Measurements from ENCODE around the gene SNAP23.
"Not testable (repeated sequence)": the region's sequence is repeated elsewhere in the genome, so short reads cannot be mapped to it uniquely, and the experiment has no call there.

SNAP23 gene

DNA sequence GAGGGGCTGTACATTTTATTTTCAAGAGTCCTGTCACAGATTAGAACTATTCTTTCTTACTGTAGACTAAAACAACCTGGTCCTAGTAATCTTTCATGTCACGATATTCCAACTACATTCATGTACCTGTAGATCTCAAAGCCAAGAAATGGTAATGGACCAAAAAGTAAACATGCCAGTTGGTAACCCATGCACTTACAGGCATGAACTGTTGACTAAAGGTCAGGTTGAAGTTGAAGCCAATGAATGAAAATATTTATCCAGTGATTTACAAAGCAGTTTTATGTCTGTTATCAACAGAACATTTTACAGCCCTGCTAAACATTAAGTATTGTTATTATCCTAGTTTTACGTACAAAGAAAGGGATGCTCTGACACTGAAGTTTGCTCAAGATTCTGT lies 27.9 kb downstream of the SNAP23 start:
- Mint-ChIP-seq H3K9me3 (no peaks in the 10 kb centered on the region), H3K36me3 (peaks cover 6% of the 10 kb centered on the region), H3K27ac (no peak overlapping the region), H3K4me3 (no peak overlapping the region), H3K4me1 (no peaks in the 10 kb centered on the region), H3K27me3 (no peaks in the 10 kb centered on the region)

DNA sequence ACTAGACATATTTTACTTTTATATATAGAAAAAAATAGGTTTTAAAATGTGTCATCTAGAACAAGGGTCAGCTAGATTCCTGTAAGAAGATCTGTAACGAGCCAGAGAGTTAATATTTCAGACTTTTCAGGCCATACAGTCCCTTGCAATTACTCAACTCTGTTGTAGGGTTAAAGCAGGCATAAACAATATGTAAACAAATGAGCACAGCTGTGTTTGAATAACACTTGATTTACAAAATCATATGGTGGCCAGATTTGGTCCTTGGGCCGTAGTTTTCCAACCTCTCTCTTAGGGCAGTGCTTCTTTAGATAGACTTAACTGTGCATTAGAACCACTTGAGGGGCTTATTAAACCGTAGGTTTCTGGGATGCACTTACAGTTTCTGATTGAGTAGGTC lies 33.5 kb downstream of the SNAP23 start:
- H3K4me3 Mint-ChIP-seq = no peak overlapping the region
- H3K27ac Mint-ChIP-seq = no peak overlapping the region
- H3K27me3 Mint-ChIP-seq = no peaks in the 10 kb centered on the region
- H3K4me1 Mint-ChIP-seq = no peaks in the 10 kb centered on the region
- H3K9me3 Mint-ChIP-seq = no peaks in the 10 kb centered on the region
- peaks cover 14% of the 10 kb centered on the region for H3K36me3 Mint-ChIP-seq

DNA sequence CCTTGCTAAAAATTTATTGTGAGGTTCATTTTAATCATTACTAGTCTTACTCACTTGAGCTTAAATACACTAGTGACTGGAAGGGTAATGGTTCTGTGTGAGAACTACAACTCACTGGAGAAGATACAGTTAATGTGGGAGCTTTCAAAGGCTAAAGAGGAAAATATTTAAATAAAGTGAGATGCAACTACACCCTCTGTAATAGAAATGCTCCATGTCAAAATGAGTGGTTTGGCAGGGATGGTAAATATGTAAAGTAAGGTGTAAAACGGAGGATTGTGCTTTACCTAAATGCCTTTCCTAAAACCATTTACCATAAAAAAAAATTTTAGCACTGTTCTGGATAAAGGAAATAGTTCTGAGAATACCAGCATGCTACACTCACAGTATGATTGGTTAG lies 37.8 kb downstream of the SNAP23 start:
- H3K4me1 Mint-ChIP-seq = no peaks in the 10 kb centered on the region

DNA sequence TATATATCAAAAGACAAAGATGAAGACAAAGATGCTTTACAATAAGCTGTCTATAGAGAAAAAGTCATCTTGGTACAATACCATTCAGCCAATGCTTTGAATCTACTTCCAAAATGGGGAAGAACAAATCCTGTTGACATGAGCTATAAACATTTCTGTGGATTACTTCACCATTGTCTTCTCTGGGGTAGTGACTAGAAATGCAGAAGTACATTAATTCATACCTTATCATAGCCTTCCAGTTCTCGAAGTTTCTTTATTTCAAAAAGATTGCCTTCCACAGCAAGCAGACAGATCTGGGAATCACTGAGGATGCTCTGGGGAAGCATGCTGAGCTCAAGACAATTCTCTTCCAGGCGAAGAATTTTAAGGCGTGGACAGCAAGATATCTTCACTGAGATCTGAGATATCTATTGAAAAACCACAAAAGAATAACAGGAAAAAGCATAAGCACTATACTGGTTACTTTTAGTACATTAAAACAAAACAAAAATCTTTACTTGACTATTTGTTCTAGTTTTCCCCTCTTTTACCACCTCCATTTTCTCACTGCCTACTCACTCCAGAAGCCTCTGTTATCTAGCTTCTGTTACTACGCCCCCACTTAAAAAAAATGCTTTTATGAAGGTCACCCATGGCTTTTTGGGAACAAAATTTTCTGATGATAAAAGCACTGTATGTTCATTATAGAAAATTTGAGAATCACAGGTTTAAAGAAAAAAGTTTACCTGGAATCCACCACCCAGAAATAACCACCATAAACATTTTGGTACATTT lies 49.6 kb downstream of the SNAP23 start:
- H3K4me3 Mint-ChIP-seq = no peak overlapping the region
- H3K36me3 Mint-ChIP-seq = peaks cover 1% of the 10 kb centered on the region
- no peaks in the 10 kb centered on the region for H3K27me3 Mint-ChIP-seq
- no peaks in the 10 kb centered on the region for H3K9me3 Mint-ChIP-seq
- H3K4me1 Mint-ChIP-seq = peaks cover 38% of the 10 kb centered on the region
- H3K27ac Mint-ChIP-seq = peak overlapping the region; percentile 69

More for the DNA sequence above, 37.8 kb downstream of the SNAP23 start:
- H3K4me3 Mint-ChIP-seq = no peak overlapping the region
- H3K27me3 Mint-ChIP-seq = no peaks in the 10 kb centered on the region
- H3K27ac Mint-ChIP-seq = no peak overlapping the region
- H3K36me3 Mint-ChIP-seq = peaks cover 16% of the 10 kb centered on the region
- H3K9me3 Mint-ChIP-seq = no peaks in the 10 kb centered on the region

DNA sequence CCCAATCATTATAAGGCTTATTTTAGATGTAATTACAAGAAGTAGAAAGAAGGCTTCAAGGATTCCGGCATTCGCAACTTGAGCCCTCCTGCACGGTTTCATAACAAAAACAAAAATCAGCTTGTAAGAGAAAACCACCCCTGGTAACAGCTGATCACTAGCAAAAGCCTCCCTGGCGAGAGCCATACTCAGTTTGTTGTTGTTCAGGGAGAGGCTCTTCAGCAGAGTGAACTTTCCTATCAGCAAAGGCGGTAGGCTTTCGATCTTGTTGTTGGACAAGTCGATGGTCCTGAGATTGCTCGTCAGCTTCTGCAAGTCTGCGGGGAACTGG lies 52.4 kb downstream of the SNAP23 start:
- Mint-ChIP-seq H3K27ac (peak overlapping the region; percentile 80), H3K27me3 (no peaks in the 10 kb centered on the region), H3K4me3 (peak overlapping the region; percentile 94), H3K36me3 (no peaks in the 10 kb centered on the region), H3K4me1 (peaks cover 49% of the 10 kb centered on the region), H3K9me3 (no peaks in the 10 kb centered on the region)

DNA sequence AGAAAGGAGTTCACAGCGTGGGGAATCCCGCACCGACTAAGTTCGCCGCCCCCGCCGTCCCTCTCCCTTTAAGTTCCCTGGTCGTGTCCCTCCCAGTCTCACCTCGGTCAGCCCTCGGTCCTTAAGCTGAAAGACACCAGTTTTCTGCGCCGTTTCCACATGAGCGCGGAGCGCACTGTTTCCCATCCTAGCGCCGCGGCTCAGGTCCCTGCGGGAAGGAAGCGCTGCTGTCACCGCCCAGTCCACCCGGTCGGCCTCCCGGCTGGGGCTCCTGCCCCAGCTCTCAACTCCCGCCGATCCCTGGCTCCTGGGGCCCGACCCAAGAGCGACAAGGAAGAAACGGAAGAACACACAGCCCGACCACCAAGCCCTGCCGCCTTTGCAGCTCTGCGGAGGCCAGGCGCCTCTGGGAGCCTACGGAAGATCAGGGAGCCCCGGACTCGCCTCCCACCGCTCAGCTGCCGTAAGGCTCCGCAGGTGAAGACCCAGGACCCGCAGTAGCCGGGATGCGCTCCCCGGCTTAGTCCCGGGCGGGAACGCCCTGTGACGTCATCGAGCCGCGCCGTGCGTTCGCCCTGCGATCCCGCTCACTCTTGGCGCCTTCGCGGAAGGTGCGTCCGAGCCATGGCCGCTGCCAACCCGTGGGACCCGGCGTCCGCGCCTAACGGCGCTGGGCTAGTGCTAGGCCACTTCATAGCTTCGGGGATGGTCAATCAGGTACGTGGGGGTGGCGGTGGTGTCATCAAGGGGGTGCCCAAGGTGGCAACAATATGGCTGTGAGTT lies 53.0 kb downstream of the SNAP23 start, which contains the start of the genes HAUS2 and LRRC57:
TSS of gene HAUS2 (plus strand) at position 590 of the 783 bp plus-strand sequence. CDS start at position 625, 35 bp downstream.
TSS of gene LRRC57 (minus strand) at position 545 of the 783 bp plus-strand sequence. CDS start at position 186, 359 bp downstream.
- Mint-ChIP-seq H3K4me3 (peak within 1 kb of the TSS; percentile 94), H3K27me3 (no peaks in the 10 kb centered on the region), H3K4me1 (peaks cover 51% of the 10 kb centered on the region), H3K36me3 (no peaks in the 10 kb centered on the region), H3K9me3 (no peaks in the 10 kb centered on the region), H3K27ac (peak within 1 kb of the TSS; percentile 80)

DNA sequence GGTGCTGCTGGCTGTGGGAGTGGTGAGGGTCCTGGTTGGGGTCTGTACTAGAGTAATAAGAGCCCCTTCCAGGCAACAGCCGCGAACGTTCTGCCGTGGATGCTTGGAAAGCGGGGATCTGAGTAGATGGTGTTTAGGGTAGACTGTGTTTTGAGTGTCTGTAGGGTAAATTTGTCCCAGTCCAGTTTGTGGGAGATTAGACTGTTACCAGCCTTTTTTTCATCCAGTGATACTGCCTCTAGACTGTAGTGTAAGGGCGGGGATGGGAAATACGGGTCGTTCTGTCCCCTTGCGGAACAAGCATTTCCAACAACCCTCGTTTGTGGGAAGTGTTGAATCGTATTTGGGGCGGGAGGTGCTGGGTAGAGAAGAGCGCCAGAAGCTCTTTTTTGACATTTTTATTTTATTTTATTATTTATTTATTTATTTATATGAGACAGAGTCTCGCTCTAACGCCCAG lies 53.6 kb downstream of the SNAP23 start:
- Mint-ChIP-seq H3K4me1 (peaks cover 57% of the 10 kb centered on the region), H3K4me3 (peak overlapping the region; percentile 94), H3K27ac (peak overlapping the region; percentile 80), H3K9me3 (no peaks in the 10 kb centered on the region), H3K27me3 (no peaks in the 10 kb centered on the region), H3K36me3 (no peaks in the 10 kb centered on the region)

DNA sequence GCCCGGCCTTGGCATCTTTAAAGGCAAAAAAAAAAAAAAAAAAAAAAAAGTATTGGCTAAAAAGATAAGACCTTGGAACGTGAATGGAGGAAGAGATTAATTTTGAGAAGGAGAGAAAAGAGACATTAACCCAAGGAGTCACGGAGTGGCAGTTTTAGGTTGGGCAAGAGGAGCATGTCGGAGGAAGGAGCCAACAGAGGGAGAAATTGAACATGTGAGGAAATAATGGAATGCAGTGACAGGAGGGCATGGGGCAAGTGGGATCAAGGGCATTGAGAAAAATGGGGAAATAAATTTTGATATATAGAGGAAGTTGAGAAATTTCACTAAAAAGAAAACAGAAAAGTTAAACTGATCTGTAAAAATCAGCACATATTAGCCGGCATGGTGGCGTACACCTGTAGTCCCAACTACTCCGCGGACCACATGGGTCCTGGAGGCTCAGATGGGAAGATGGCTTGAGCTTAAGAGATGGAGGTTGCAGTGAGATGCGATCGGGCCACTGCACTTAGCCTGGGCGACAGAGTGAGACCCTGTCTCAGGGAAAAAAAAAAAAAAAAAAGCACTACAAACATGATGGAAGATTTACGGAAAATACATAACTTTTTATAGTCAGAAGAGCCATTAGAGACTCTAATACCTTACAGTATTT lies 54.4 kb downstream of the SNAP23 start:
- peaks cover 62% of the 10 kb centered on the region for H3K4me1 Mint-ChIP-seq
- peak overlapping the region; percentile 94 for H3K4me3 Mint-ChIP-seq
- peak overlapping the region; percentile 20 for H3K27ac Mint-ChIP-seq
- no peaks in the 10 kb centered on the region for H3K36me3 Mint-ChIP-seq
- H3K9me3 Mint-ChIP-seq = no peaks in the 10 kb centered on the region
- H3K27me3 Mint-ChIP-seq = no peaks in the 10 kb centered on the region

DNA sequence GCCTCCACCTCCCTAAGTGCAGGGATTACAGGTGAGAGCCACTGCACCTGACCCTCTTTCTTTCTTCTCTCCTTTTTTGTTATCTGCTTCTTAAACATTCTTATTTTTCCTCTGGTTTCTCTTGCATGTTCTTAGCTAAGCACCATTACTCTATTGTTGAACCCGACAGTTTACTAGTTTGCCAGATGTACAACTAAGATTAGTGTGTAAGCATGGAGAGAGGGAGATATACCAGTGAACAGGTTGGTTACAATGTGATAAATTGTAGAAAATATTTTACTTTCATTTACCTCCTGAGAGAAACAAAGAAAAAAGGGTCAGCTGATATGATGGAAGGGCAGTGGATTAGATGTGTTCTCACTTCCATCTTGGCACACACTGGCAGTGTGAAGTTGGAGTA lies 58.1 kb downstream of the SNAP23 start:
- Mint-ChIP-seq H3K9me3 (no peaks in the 10 kb centered on the region), H3K36me3 (peaks cover 1% of the 10 kb centered on the region), H3K4me1 (peaks cover 40% of the 10 kb centered on the region), H3K27me3 (no peaks in the 10 kb centered on the region), H3K4me3 (no peak overlapping the region), H3K27ac (no peak overlapping the region)

DNA sequence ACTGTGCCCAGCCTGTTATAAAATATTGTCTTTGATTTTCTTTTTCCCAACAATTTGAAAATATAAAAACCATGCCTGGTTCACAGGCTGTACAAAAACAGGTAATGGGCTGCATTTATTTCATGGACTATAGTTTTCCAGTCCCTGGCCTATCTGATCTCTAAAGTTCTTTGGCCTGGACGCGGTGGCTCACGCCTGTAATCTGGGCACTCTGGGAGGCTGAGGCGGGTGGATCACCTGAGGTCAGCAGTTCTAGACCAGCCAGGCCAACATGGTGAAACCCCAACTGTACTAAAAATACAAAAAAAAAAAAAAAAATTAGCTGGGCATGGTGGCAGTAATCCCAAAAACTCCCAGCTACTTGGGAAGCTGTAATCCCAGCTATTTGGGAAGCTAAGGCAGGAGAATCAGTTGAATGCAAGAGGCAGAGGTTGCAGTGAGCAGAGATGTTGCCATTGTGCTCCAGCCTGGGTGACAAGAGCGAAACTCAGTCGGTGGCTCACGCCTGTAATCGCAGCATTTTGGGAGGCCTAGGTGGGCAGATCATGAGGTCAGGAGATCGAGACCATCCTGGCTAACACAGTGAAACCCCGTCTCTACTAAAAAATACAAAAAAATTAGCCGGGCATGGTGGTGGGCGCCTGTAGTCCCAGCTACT lies 61.2 kb downstream of the SNAP23 start:
- H3K27me3 Mint-ChIP-seq, H3K36me3 Mint-ChIP-seq, H3K27ac Mint-ChIP-seq, H3K9me3 Mint-ChIP-seq, H3K4me3 Mint-ChIP-seq: not testable (repeated sequence)
- peaks cover 24% of the 10 kb centered on the region for H3K4me1 Mint-ChIP-seq

DNA sequence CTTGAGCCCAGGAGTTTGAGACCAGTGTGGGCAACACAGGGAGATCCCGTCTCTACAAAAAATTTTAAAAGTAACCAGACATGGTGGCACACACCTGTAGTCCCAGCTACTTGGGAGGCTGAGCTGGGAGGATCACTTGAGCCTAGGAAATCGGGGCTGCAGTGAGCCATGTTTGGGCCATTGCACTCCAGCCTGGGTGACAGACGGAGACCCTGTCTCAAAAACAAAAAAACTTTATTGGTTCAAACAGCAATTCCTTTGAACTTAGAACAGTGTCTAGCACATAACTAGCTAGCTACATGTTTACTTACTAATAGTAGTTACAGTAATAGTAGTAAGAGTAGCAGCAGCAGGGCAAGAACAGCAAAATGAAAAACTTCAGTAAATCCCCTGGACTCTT lies 63.3 kb downstream of the SNAP23 start:
- H3K36me3 Mint-ChIP-seq = peaks cover 3% of the 10 kb centered on the region
- no peak overlapping the region for H3K27ac Mint-ChIP-seq

DNA sequence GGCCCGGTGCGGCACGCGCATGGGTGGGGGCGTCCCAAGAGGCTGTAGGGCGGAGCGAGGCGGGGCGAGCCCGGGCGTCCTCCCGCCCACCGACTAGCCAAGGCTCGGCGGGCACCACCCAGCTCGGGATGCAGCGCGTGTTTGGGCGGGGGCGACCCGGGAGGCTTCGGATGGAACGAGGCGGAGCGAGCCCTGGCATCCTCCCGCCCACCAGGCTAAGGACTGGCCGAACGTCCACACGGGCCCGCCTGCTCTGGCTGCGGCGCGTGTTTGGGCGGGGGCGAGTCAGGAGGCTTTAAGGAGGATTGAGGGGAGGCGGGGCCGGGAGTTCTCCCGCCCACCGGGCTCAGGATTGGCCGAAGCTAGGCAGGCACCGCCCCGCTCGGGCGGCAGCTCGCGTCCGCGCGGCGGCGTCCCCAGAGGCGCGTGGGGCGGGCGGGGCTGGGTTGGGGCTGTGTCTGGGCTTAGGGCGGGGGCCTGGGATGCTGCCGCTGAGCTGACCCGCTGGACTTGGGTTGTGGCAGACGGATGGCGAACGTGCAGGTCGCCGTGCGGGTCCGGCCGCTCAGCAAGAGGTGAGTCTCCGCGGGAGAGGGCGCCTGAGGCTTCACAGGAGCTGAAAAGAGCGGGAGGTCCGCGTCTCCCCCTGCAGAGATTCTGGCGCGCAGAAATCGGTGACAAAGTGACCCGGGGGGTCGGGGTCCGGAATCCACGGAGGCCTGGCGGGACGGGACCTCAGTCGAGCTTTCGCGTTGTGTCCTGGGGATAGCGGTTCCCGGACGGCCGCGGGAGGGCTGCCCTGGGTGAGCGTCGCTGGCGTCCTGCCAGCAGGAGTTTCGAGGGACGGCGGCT lies 80.0 kb downstream of the SNAP23 start, which contains the start of gene STARD9:
TSS of gene STARD9 (plus strand) at position 419 of the 852 bp plus-strand sequence. CDS start at position 529, 110 bp downstream.
- Mint-ChIP-seq H3K36me3 (no peaks in the 10 kb centered on the region), H3K4me3 (peak within 1 kb of the TSS; percentile 90), H3K4me1 (peaks cover 12% of the 10 kb centered on the region), H3K9me3 (no peaks in the 10 kb centered on the region), H3K27ac (peak within 1 kb of the TSS; percentile 51), H3K27me3 (peaks cover 14% of the 10 kb centered on the region)

More for the DNA sequence above, 63.3 kb downstream of the SNAP23 start:
- H3K27me3 Mint-ChIP-seq = no peaks in the 10 kb centered on the region
- H3K4me1 Mint-ChIP-seq = peaks cover 13% of the 10 kb centered on the region
- no peaks in the 10 kb centered on the region for H3K9me3 Mint-ChIP-seq
- no peak overlapping the region for H3K4me3 Mint-ChIP-seq

DNA sequence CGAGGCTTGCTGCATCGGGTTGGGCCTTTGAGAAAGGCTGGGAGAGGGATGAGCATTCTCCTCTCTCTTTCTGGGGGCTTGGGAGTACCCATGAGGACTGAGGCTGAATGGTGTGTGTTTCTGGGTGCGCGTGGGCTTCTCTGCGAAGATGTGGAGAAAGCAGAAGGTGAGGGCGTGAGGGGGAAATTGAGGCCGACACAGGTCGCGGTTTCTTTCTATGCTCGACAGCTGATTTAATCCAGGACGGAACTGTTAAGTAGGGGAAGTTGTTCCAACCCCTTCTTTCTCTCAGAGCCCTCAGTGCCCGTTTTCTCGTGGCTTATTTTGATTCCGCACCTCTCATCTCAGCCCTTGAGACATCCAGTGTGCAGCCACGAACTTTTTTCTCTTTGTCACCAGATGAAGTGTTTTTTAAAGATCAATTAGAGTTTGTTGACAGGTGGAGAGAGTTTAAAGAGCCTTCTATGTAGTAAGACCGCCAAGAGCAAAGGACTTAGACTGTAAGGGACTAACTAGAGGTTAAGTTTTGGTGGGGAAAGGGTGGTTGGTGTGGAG lies 80.7 kb downstream of the SNAP23 start:
- peak overlapping the region; percentile 90 for H3K4me3 Mint-ChIP-seq
- peak overlapping the region; percentile 30 for H3K27ac Mint-ChIP-seq
- peaks cover 17% of the 10 kb centered on the region for H3K4me1 Mint-ChIP-seq

DNA sequence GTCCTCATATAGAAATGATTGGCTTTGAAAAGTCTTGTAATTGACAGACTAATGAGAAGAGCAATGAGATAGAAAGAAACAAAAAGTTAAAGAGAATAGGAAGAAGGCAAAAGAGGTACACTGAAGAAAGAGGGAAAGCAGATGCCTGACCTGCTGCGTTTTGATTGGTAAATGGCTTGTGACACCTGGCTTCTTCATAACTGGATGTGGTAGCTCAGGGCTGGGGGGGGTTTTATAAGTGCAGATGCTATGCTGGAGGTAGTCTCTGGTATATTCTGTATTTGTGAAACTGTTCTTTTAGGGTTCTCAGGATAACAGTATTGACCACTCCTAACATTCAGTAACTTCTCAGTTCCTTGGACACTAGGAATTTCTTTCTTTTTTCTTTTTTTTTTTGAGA lies 81.3 kb downstream of the SNAP23 start:
- H3K27me3 Mint-ChIP-seq = peaks cover 14% of the 10 kb centered on the region
- H3K9me3 Mint-ChIP-seq = no peaks in the 10 kb centered on the region
- peaks cover 21% of the 10 kb centered on the region for H3K4me1 Mint-ChIP-seq
- H3K27ac Mint-ChIP-seq = no peak overlapping the region
- peak overlapping the region; percentile 90 for H3K4me3 Mint-ChIP-seq
- no peaks in the 10 kb centered on the region for H3K36me3 Mint-ChIP-seq

More for the DNA sequence above, 80.7 kb downstream of the SNAP23 start:
- Mint-ChIP-seq H3K27me3 (peaks cover 14% of the 10 kb centered on the region), H3K9me3 (no peaks in the 10 kb centered on the region), H3K36me3 (no peaks in the 10 kb centered on the region)

All from activated naive CD4-positive, alpha-beta T cell treated with anti-CD3 and anti-CD28 coated beads, Interleukin-2, amount 50 U/mL, for 24 hours (primary cell).